IMR-90 (cell line): Measurements from ENCODE around the gene IVNS1ABP. TPM values are rescaled to one million over a fixed set of nuclear protein-coding genes. Genes with fewer than 3 reads are reported as not detected.
"Not testable (repeated sequence)": the region's sequence is repeated elsewhere in the genome, so short reads cannot be mapped to it uniquely, and the experiment has no call there.

ENCODE experiments used
- ATAC-seq: fragments of 200-7000 bp; cut with Tn5 transposase; 2 replicates; pipeline ENCODE4 v1.9.1; 2020; ENCODE audit warnings: low read depth, mild to moderate bottlenecking, moderate library complexity
- BruUV-seq: library from RNA; stranded (reverse); fragments of 400-500 nt; replicated peaks from 2 replicates; lab custom pipeline; 2021; lab: Mats Ljungman, UMichigan
- CTCF ChIA-PET: fragments of 300-600 bp; formaldehyde crosslinking; extraction: SDS; loops from one replicate; lab custom pipeline; 2021; ENCODE audit warnings: antibody characterized with exemption; lab: Yijun Ruan, JAX
- POLR2A ChIA-PET: fragments of 300-600 bp; sonication (Branson Sonifier 250); formaldehyde crosslinking; loops from one replicate; lab custom pipeline; 2022; ENCODE audit warnings: antibody characterized with exemption; ENCODE audit not compliant: unreplicated experiment; lab: Charles Lee
- DNase-seq: peaks from one replicate; pipeline ENCODE4 v3.0.0; 2013
- H2AFZ ChIP-seq: replicated peaks from 2 replicates; pipeline ENCODE3; 2013; ENCODE audit warnings: low read length, mild to moderate bottlenecking; ENCODE audit not compliant: poor library complexity
- H2AK5ac ChIP-seq: 2 replicates; pipeline ENCODE4 v1.6.1; 2013; ENCODE audit warnings: low read depth, low read length, inconsistent platforms
- H2AK9ac ChIP-seq: replicated peaks from 2 replicates; pipeline ENCODE3; 2013; ENCODE audit warnings: mild to moderate bottlenecking, low read depth, low read length, moderate library complexity; ENCODE audit not compliant: poor library complexity
- H2BK120ac ChIP-seq: 2 replicates; pipeline ENCODE4 v1.6.1; 2013; ENCODE audit warnings: low read depth, low read length, inconsistent platforms
- H2BK15ac ChIP-seq: 3 replicates; pipeline ENCODE4 v1.6.1; 2013; ENCODE audit warnings: low read depth, low read length, inconsistent platforms
- H2BK20ac ChIP-seq: 2 replicates; pipeline ENCODE4 v1.6.1; 2013; ENCODE audit warnings: low read depth, mild to moderate bottlenecking, inconsistent platforms, low read length, moderate library complexity
- H2BK5ac ChIP-seq: 2 replicates; pipeline ENCODE4 v1.6.1; 2013; ENCODE audit warnings: mild to moderate bottlenecking, low read depth, low read length, inconsistent platforms; ENCODE audit not compliant: poor library complexity, severe bottlenecking
- H3K14ac ChIP-seq: replicated peaks from 2 replicates; pipeline ENCODE4 v1.6.1; 2013; ENCODE audit warnings: low read depth, low read length, inconsistent platforms
- H3K18ac ChIP-seq: 2 replicates; pipeline ENCODE4 v1.6.1; 2013; ENCODE audit warnings: low read depth, low read length, control low read depth
- H3K23ac ChIP-seq: 2 replicates; pipeline ENCODE4 v1.6.1; 2013; ENCODE audit warnings: low read depth, low read length, inconsistent platforms
- H3K27ac ChIP-seq: 2 replicates; pipeline ENCODE4 v1.5.1; 2013; ENCODE audit warnings: mild to moderate bottlenecking, control low read depth, low read length; ENCODE audit not compliant: insufficient read depth
- H3K27me3 ChIP-seq: 2 replicates; pipeline ENCODE4 v1.6.1; 2013; ENCODE audit warnings: low read length; ENCODE audit not compliant: control insufficient read depth, insufficient read depth
- H3K36me3 ChIP-seq: 2 replicates; pipeline ENCODE4 v1.6.1; 2013; ENCODE audit warnings: low read length, mixed read lengths; ENCODE audit not compliant: control insufficient read depth, insufficient read depth
- H3K4ac ChIP-seq: 2 replicates; pipeline ENCODE4 v1.6.1; 2013; ENCODE audit warnings: low read depth, low read length, inconsistent platforms
- H3K4me1 ChIP-seq: 2 replicates; pipeline ENCODE4 v1.6.1; 2013; ENCODE audit warnings: low read length, mixed read lengths; ENCODE audit not compliant: control insufficient read depth, insufficient read depth
- H3K4me2 ChIP-seq: 2 replicates; pipeline ENCODE4 v1.6.1; 2013; ENCODE audit warnings: low read depth, mild to moderate bottlenecking, control low read depth, low read length, moderate library complexity
- H3K4me3 ChIP-seq: 2 replicates; pipeline ENCODE4 v1.5.1; 2013; ENCODE audit warnings: low read depth, mild to moderate bottlenecking, control low read depth, low read length, moderate library complexity; ENCODE audit not compliant: insufficient read depth
- H3K56ac ChIP-seq: 2 replicates; pipeline ENCODE4 v1.6.1; 2013; ENCODE audit warnings: low read length, inconsistent platforms; ENCODE audit not compliant: insufficient read depth; ENCODE audit errors: extremely low read depth
- H3K79me1 ChIP-seq, 2 experiments: 2 replicates each; pipeline ENCODE4 v1.6.1; 2013; ENCODE audit warnings: low read length in 2 of 2, inconsistent platforms in 1 of 2, low read depth in 1 of 2
- H3K9ac ChIP-seq: 2 replicates; pipeline ENCODE4 v1.6.1; 2013; ENCODE audit warnings: low read depth, low read length, control low read depth
- H3K9me1 ChIP-seq: 2 replicates; pipeline ENCODE4 v1.6.1; 2013; ENCODE audit warnings: low read length, inconsistent platforms; ENCODE audit not compliant: insufficient read depth
- H3K9me3 ChIP-seq: 2 replicates; pipeline ENCODE4 v1.6.1; 2013; ENCODE audit warnings: low read length; ENCODE audit not compliant: control insufficient read depth, insufficient read depth
- H4K20me1 ChIP-seq: 2 replicates; pipeline ENCODE4 v1.6.1; 2013; ENCODE audit warnings: low read length, inconsistent platforms; ENCODE audit not compliant: insufficient read depth
- H4K5ac ChIP-seq: 2 replicates; pipeline ENCODE4 v1.6.1; 2013; ENCODE audit warnings: mild to moderate bottlenecking, low read depth, low read length, control low read depth
- H4K8ac ChIP-seq, 2 experiments: 2 replicates each; pipeline ENCODE4 v1.6.1; 2013; ENCODE audit warnings: low read depth in 2 of 2, low read length in 2 of 2, control low read depth in 1 of 2, inconsistent platforms in 1 of 2
- H4K91ac ChIP-seq: 2 replicates; pipeline ENCODE4 v1.6.1; 2013; ENCODE audit warnings: low read depth, low read length, inconsistent platforms; ENCODE audit not compliant: insufficient read depth
- WGBS, 2 experiments: methylation state at CpG; one replicate each; pipeline versions ENCODE4 v1.1.5 to v1.1.7; 2013; ENCODE audit warnings: missing lambda C conversion rate in 2 of 2; ENCODE audit not compliant: insufficient read length in 1 of 2; ENCODE audit errors: extremely low coverage in 2 of 2; 5-methylcytosine and 5-hydroxymethylcytosine counted together
- dilution Hi-C: fragments of 300-500 bp; cut with HindIII; formaldehyde crosslinking; loops from one replicate; pipeline ENCODE4 v1.14.3; 2018; ENCODE audit warnings: low sequenced_read_pairs; ENCODE audit not compliant: unreplicated experiment
- in situ Hi-C: fragments of 300-500 bp; cut with MboI; formaldehyde crosslinking; loops from 3 replicates; pipeline ENCODE4 v1.14.3; 2019; ENCODE audit warnings: low sequenced_read_pairs, inconsistent platforms, mixed read lengths
- intact Hi-C: fragments of 100-400 bp; cut with micrococcal nuclease; formaldehyde crosslinking; loops from 2 replicates; pipeline ENCODE4 v1.10.0; 2022
- polyA plus RNA-seq, 3 experiments: library from polyadenylated mRNA; depleted of rRNA; stranded (reverse); fragments of >200 nt; gene quantifications; 2 replicates each; pipeline ENCODE4 v1.2.3, GENCODE V29; 2012; ENCODE audit warnings: low replicate concordance in 1 of 3
- total RNA-seq: library from RNA; depleted of rRNA; stranded (reverse); fragments of >200 nt; gene quantifications from 2 replicates; pipeline ENCODE4 v1.2.3, GENCODE V29; 2012

Gene IVNS1ABP
- total and polyA plus RNA-seq, 2 of the 4 experiments (the other 2 are of a cell fraction) = 21.8 to 26.7 TPM

DNA sequence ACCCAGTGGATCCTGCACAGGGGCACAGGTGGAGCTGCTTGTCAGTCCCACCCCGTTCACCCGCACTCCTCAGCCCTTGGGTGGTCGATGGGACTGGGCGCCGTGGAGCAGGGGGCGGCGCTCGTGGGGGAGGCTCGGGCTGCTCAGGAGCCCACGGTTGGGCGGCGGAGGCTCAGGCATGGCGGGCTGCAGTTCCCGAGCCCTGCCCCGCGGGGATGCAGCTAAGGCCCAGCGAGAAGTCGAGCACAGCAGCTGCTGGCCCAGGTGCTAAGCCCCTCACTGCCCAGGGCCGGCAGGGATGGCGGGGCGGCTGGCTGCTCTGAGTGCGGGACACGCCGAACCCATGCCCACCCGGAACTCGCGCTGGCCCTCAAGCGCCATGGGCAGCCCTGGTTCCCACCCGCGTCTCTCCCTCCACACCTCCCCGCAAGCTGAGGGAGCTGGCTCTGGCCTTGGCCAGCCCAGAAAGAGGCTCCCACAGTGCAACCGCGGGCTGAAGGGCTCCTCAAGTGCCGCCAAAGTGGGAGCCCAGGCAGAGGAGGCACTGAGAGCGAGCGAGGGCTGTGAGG is 4.7 kb upstream of the IVNS1ABP start:
- H3K9me1 ChIP-seq, H3K18ac ChIP-seq, dilution Hi-C loops, H3K36me3 ChIP-seq, H2BK20ac ChIP-seq, in situ Hi-C loops, H3K14ac ChIP-seq, H2AFZ ChIP-seq, DNase-seq, intact Hi-C loops, H3K4me3 ChIP-seq, H3K56ac ChIP-seq, H4K8ac ChIP-seq, H3K4ac ChIP-seq, H2BK15ac ChIP-seq, H4K5ac ChIP-seq, H3K4me2 ChIP-seq, H4K91ac ChIP-seq, H2AK9ac ChIP-seq, POLR2A ChIA-PET, H3K23ac ChIP-seq, H3K27ac ChIP-seq, H2BK120ac ChIP-seq, H2AK5ac ChIP-seq, H4K20me1 ChIP-seq, H3K4me1 ChIP-seq, CTCF ChIA-PET, H3K9ac ChIP-seq, H3K9me3 ChIP-seq, H3K79me1 ChIP-seq, BruUV-seq, H2BK5ac ChIP-seq, ATAC-seq, H3K27me3 ChIP-seq: not testable (repeated sequence)
- 96% methylated on average over 19 of the region's 36 CpGs; no CpG with 5 or more reads in 1 of the 2 experiments for WGBS, 2 experiments

DNA sequence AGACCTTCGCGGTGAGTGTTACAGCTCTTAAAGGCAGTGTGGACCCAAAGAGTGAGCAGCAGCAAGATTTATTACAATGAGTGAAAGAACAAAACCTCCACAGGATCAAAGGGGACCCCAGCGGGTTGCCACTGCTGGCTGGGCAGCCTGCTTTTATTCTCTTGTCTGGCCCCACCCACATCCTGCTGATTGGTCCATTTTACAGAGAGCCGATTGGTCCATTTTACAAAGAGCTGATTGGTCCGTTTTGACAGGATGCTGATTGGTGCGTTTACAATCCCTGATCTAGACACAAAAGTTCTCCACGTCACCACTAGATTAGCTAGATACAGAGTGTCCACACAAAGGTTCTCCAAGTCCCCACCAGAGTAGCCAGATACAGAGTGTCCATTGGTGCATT is 4.1 kb upstream of the IVNS1ABP start:
- H3K9me3 ChIP-seq, dilution Hi-C loops, BruUV-seq: not testable (repeated sequence)

More for the DNA sequence above, 4.1 kb upstream of the IVNS1ABP start:
- H2BK5ac ChIP-seq, H2AK5ac ChIP-seq, H2AK9ac ChIP-seq, CTCF ChIA-PET, H3K79me1 ChIP-seq, H3K27ac ChIP-seq, ATAC-seq, H3K56ac ChIP-seq, POLR2A ChIA-PET, in situ Hi-C loops, H3K23ac ChIP-seq, H3K9me1 ChIP-seq, DNase-seq, H3K4me3 ChIP-seq, H4K8ac ChIP-seq, H2AFZ ChIP-seq, H3K14ac ChIP-seq, H4K20me1 ChIP-seq, H2BK120ac ChIP-seq, H3K27me3 ChIP-seq, H4K91ac ChIP-seq, H4K5ac ChIP-seq, H3K9ac ChIP-seq, H3K4ac ChIP-seq, intact Hi-C loops, H2BK20ac ChIP-seq, H3K4me1 ChIP-seq, H3K18ac ChIP-seq, H3K4me2 ChIP-seq, H3K36me3 ChIP-seq, H2BK15ac ChIP-seq: not testable (repeated sequence)
- WGBS, 2 experiments = no CpG with 5 or more reads among the region's 7 CpGs
